ENCODE measurements around the gene NPIPB8. TPM values are rescaled to one million over a fixed set of nuclear protein-coding genes. Genes with fewer than 3 reads are reported as not detected.
A peak's percentile ranks its signal among the peaks of the same experiment; 100 is the strongest.

NPIPB8 gene
- total and polyA plus RNA-seq, 2 of the 13 experiments (the other 11 are each of a cell fraction or from before 2014, with no cell fraction given) = 0.49 to 2.3 TPM

DNA sequence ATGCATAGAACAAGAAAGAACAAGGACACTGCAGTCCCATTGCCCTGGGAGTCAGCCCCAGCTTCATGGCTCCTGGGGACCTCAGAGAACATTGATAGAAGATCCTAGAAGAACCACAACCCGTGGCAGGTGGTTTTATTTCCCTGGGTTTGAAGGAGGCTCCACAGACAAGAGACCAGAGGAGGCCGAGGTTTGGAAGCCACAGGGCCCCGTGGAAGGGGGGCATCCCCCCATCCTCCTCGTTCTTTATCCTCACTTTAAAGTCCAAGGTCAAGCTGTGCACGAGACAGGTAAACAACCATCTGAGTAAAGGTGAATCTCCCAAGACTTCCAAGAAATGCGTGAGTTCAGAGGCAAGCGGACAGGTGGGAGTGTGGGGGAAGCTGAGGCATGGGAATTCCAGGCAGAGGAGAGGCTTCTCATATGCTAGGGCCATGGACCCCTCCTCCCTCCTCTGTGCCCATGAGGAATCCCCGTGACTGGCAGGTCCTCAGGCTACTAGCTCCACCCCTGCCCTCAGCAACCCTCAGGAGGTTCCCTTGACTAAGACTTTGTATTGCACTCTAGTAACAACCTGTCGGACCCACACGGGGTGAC is 27.2 kb upstream of the NPIPB8 start (continued):
- TF ChIP-seq, protein P1, sequence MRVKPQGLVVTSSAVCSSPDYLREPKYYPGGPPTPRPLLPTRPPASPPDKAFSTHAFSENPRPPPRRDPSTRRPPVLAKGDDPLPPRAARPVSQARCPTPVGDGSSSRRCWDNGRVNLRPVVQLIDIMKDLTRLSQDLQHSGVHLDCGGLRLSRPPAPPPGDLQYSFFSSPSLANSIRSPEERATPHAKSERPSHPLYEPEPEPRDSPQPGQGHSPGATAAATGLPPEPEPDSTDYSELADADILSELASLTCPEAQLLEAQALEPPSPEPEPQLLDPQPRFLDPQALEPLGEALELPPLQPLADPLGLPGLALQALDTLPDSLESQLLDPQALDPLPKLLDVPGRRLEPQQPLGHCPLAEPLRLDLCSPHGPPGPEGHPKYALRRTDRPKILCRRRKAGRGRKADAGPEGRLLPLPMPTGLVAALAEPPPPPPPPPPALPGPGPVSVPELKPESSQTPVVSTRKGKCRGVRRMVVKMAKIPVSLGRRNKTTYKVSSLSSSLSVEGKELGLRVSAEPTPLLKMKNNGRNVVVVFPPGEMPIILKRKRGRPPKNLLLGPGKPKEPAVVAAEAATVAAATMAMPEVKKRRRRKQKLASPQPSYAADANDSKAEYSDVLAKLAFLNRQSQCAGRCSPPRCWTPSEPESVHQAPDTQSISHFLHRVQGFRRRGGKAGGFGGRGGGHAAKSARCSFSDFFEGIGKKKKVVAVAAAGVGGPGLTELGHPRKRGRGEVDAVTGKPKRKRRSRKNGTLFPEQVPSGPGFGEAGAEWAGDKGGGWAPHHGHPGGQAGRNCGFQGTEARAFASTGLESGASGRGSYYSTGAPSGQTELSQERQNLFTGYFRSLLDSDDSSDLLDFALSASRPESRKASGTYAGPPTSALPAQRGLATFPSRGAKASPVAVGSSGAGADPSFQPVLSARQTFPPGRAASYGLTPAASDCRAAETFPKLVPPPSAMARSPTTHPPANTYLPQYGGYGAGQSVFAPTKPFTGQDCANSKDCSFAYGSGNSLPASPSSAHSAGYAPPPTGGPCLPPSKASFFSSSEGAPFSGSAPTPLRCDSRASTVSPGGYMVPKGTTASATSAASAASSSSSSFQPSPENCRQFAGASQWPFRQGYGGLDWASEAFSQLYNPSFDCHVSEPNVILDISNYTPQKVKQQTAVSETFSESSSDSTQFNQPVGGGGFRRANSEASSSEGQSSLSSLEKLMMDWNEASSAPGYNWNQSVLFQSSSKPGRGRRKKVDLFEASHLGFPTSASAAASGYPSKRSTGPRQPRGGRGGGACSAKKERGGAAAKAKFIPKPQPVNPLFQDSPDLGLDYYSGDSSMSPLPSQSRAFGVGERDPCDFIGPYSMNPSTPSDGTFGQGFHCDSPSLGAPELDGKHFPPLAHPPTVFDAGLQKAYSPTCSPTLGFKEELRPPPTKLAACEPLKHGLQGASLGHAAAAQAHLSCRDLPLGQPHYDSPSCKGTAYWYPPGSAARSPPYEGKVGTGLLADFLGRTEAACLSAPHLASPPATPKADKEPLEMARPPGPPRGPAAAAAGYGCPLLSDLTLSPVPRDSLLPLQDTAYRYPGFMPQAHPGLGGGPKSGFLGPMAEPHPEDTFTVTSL (CRISPR knock-in tag; IDR thresholded peaks at IDR 0.05; ENCODE audit: borderline replicate concordance) = 0 out of 2 replicates have a peak, but pooled peaks have one; percentile 8
- TF ChIP-seq EED (CRISPR knock-in tag; IDR thresholded peaks at IDR 0.05) (0 out of 2 replicates have a peak, but pooled peaks have one; percentile 26), NFKB2 (CRISPR knock-in tag; IDR thresholded peaks at IDR 0.05; ENCODE audit: borderline replicate concordance) (no peak; the same call in 1 of the 2 replicates), ZSCAN25 (CRISPR knock-in tag; IDR thresholded peaks at IDR 0.05) (peak; percentile 85; the same call in 1 of the 2 replicates), ZNF737 (CRISPR knock-in tag; IDR thresholded peaks at IDR 0.05; ENCODE audit: borderline replicate concordance) (0 out of 2 replicates have a peak, but pooled peaks have one; percentile 57), ZSCAN21 (CRISPR knock-in tag; IDR thresholded peaks at IDR 0.05; ENCODE audit: borderline replicate concordance) (0 out of 2 replicates have a peak, but pooled peaks have one; percentile 46), ZMYM3 (CRISPR knock-in tag; IDR thresholded peaks at IDR 0.05) (no peak), BCL6 (CRISPR knock-in tag; IDR thresholded peaks at IDR 0.05) (peak; percentile 83), HNF4A (CRISPR knock-in tag; IDR thresholded peaks at IDR 0.05) (peak; percentile 74), SIN3A (IDR thresholded peaks at IDR 0.05; ENCODE audit: borderline replicate concordance, low read depth, low read length) (0 out of 2 replicates have a peak, but pooled peaks have one; percentile 6), SP5 (CRISPR knock-in tag; IDR thresholded peaks at IDR 0.05; ENCODE audit: borderline replicate concordance, low read depth) (0 out of 2 replicates have a peak, but pooled peaks have one; percentile 12), NR2F2 (IDR thresholded peaks at IDR 0.05; ENCODE audit: borderline replicate concordance, low read depth) (0 out of 2 replicates have a peak, but pooled peaks have one; percentile 18), MED8 (CRISPR knock-in tag; IDR thresholded peaks at IDR 0.05; ENCODE audit: insufficient replicate concordance) (no peak), RXRA (CRISPR knock-in tag; IDR thresholded peaks at IDR 0.05) (peak; percentile 45; the same call in 1 of the 2 replicates), ZNF550 (CRISPR knock-in tag; IDR thresholded peaks at IDR 0.05; ENCODE audit: borderline replicate concordance) (0 out of 2 replicates have a peak, but pooled peaks have one; percentile 73)
- TF ChIP-seq, protein P2, sequence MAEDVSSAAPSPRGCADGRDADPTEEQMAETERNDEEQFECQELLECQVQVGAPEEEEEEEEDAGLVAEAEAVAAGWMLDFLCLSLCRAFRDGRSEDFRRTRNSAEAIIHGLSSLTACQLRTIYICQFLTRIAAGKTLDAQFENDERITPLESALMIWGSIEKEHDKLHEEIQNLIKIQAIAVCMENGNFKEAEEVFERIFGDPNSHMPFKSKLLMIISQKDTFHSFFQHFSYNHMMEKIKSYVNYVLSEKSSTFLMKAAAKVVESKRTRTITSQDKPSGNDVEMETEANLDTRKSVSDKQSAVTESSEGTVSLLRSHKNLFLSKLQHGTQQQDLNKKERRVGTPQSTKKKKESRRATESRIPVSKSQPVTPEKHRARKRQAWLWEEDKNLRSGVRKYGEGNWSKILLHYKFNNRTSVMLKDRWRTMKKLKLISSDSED (CRISPR knock-in tag; IDR thresholded peaks at IDR 0.05) = 0 out of 2 replicates have a peak, but pooled peaks have one; percentile 47
- TF ChIP-seq, protein P3, sequence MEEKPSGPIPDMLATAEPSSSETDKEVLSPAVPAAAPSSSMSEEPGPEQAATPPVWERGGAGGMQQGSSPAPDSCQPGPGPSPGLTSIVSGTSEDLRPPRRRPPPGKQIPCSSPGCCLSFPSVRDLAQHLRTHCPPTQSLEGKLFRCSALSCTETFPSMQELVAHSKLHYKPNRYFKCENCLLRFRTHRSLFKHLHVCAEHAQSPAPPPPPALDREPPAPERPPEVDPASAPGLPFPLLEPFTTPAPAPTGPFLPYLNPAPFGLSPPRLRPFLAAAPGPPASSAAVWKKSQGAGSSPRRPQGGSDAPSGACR (CRISPR knock-in tag; IDR thresholded peaks at IDR 0.05) = peak; percentile 46; the same call in 1 of the 2 replicates
- TF ChIP-seq, protein P4, sequence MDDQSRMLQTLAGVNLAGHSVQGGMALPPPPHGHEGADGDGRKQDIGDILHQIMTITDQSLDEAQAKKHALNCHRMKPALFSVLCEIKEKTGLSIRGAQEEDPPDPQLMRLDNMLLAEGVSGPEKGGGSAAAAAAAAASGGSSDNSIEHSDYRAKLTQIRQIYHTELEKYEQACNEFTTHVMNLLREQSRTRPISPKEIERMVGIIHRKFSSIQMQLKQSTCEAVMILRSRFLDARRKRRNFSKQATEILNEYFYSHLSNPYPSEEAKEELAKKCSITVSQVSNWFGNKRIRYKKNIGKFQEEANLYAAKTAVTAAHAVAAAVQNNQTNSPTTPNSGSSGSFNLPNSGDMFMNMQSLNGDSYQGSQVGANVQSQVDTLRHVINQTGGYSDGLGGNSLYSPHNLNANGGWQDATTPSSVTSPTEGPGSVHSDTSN (CRISPR knock-in tag; IDR thresholded peaks at IDR 0.05; ENCODE audit: borderline replicate concordance) = no peak
- TF ChIP-seq, protein P5, sequence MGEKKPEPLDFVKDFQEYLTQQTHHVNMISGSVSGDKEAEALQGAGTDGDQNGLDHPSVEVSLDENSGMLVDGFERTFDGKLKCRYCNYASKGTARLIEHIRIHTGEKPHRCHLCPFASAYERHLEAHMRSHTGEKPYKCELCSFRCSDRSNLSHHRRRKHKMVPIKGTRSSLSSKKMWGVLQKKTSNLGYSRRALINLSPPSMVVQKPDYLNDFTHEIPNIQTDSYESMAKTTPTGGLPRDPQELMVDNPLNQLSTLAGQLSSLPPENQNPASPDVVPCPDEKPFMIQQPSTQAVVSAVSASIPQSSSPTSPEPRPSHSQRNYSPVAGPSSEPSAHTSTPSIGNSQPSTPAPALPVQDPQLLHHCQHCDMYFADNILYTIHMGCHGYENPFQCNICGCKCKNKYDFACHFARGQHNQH (CRISPR knock-in tag; IDR thresholded peaks at IDR 0.05) = peak; percentile 43; the same call in 1 of the 2 replicates

Data from HepG2 (cell line).